ENCODE results near the gene RPL28.

DNA sequence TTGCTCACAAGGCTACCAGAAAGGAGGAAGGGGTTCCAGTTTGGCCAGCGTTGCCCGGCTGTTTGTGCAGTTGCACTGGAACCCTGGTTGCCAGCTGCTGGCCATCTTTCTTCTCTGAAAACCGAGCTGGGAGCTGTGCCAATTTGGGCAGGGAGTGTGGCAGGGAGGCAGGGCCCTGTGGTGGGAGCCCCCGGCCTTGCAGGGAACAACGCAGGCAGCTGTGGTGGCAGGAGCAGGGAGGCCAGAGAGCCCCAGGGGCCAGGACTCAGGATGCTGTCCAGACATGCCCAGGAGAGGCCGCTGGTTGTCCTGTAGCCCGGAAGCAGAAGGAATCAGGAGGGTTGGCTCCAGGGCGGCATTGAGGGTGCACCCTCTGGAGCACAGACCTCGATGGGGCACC, 41.3 kb upstream of the RPL28 start:
- TF ChIP-seq ELF4 (IDR thresholded peaks at IDR 0.05) (no peak), PKNOX1 (IDR thresholded peaks at IDR 0.05) (no peak), SUZ12 (IDR thresholded peaks at IDR 0.05) (no peak), SP1 (IDR thresholded peaks at IDR 0.05) (no peak), FOXK2 (IDR thresholded peaks at IDR 0.05) (no peak), BHLHE40 (IDR thresholded peaks at IDR 0.05; ENCODE audit: borderline replicate concordance) (no peak), LEF1 (IDR thresholded peaks at IDR 0.05; ENCODE audit: borderline replicate concordance) (no peak), NFRKB (IDR thresholded peaks at IDR 0.05) (no peak), ARNT (IDR thresholded peaks at IDR 0.05) (no peak), FOXM1 (IDR thresholded peaks at IDR 0.05; ENCODE audit: borderline replicate concordance) (no peak), HDGF (IDR thresholded peaks at IDR 0.05; ENCODE audit: borderline replicate concordance) (no peak), TARDBP (IDR thresholded peaks at IDR 0.05) (no peak)

All from HEK293T (cell line).